Activated effector memory CD4-positive, alpha-beta T cell treated with anti-CD3 and anti-CD28 coated beads, Interleukin-2, amount 50 U/mL, for 16 hours (primary cell): ENCODE results near the gene CCL18.
"Not testable (repeated sequence)": the region's sequence is repeated elsewhere in the genome, so short reads cannot be mapped to it uniquely, and the experiment has no call there.

Source experiments
- DNase-seq: peaks from one replicate; pipeline ENCODE4 v3.0.0-alpha.2; 2020

CCL18 gene

GRCh38 chr17:36104701-36105181 lies 40.7 kb downstream of the CCL18 start:
- DNase-seq, result no peak

GRCh38 chr17:36105781-36106492 lies 41.9 kb downstream of the CCL18 start:
- no peak for DNase-seq

GRCh38 chr17:36106493-36106835 lies 42.4 kb downstream of the CCL18 start:
- no peak for DNase-seq

GRCh38 chr17:36107660-36108059 lies 43.6 kb downstream of the CCL18 start:
- no peak for DNase-seq

GRCh38 chr17:36108265-36108664 lies 44.2 kb downstream of the CCL18 start:
- not testable (repeated sequence) for DNase-seq

GRCh38 chr17:36111068-36111490 lies 47.0 kb downstream of the CCL18 start:
- no peak for DNase-seq

GRCh38 chr17:36112572-36112971 lies 48.5 kb downstream of the CCL18 start:
- no peak for DNase-seq

- DNase-seq, result not testable (repeated sequence)
Observed at GRCh38 chr17:36113131-36113530, 49.1 kb downstream of the CCL18 start.

GRCh38 chr17:36114971-36115648 lies 51.0 kb downstream of the CCL18 start:
- not testable (repeated sequence) for DNase-seq

- DNase-seq, result not testable (repeated sequence)
Observed at GRCh38 chr17:36115649-36115977, 51.5 kb downstream of the CCL18 start.

GRCh38 chr17:36117505-36118382 lies 53.7 kb downstream of the CCL18 start:
- no peak for DNase-seq

GRCh38 chr17:36118477-36119353 lies 54.6 kb downstream of the CCL18 start:
- no peak for DNase-seq

GRCh38 chr17:36120221-36120620 lies 56.1 kb downstream of the CCL18 start:
- DNase-seq, result no peak

- DNase-seq, result not testable (repeated sequence)
Observed at GRCh38 chr17:36121099-36121498, 57.0 kb downstream of the CCL18 start.
